T-cell (primary cell): ENCODE results near the gene CLSTN2. TPM values are rescaled to one million over a fixed set of nuclear protein-coding genes. Genes with fewer than 3 reads are reported as not detected.

Experiments used
- ATAC-seq, 4 experiments: fragments of 200-7000 bp in 3 of 4; fragments of 150-1000 bp in 1 of 4; cut with Tn5 transposase; replicated peaks in 1 of 4; 1 replicate in 3 of 4; 2 replicates in 1 of 4; pipeline ENCODE4 v1.10.0; 2021; ENCODE audit warnings: moderate library complexity in 3 of 4, mild to moderate bottlenecking in 2 of 4, moderate number of reproducible peaks in 1 of 4
- CTCF ChIA-PET, 2 donors: fragments of 300-600 bp; sonication (Branson Sonifier 250); formaldehyde crosslinking; loops; one replicate each; lab custom pipeline; 2022; ENCODE audit warnings: antibody characterized with exemption in 2 of 2; lab: Charles Lee
- POLR2A ChIA-PET, 2 donors: fragments of 300-600 bp; sonication (Branson Sonifier 250); formaldehyde crosslinking; loops; one replicate each; lab custom pipeline; 2022; ENCODE audit warnings: antibody characterized with exemption in 2 of 2; lab: Charles Lee
- DNase-seq, 35 experiments: peaks; one replicate each; pipeline versions ENCODE4 v3.0.0 to v3.0.0-alpha.2; 2013 to 2023
- H3K27ac ChIP-seq: one replicate; pipeline ENCODE4 v1.5.1; 2013; ENCODE audit warnings: low read length
- H3K27me3 ChIP-seq, 2 experiments: replicated peaks in 1 of 2; 1 replicate in 1 of 2; 2 replicates in 1 of 2; pipeline versions ENCODE4 v1.6.1 to v1.7.0; 2013; ENCODE audit warnings: low read length in 1 of 2, mixed read lengths in 1 of 2; ENCODE audit not compliant: control insufficient read depth in 2 of 2, insufficient read depth in 2 of 2; ENCODE audit errors: extremely low read depth in 1 of 2
- H3K36me3 ChIP-seq, 2 donors: 1 replicate in 1 of 2; 2 replicates in 1 of 2; pipeline versions ENCODE4 v1.6.1 to v1.7.0; 2013; ENCODE audit warnings: low read length in 1 of 2; ENCODE audit not compliant: control insufficient read depth in 2 of 2, insufficient read depth in 1 of 2; ENCODE audit errors: extremely low read depth in 1 of 2
- H3K4me1 ChIP-seq, 2 experiments: 1 replicate in 1 of 2; 2 replicates in 1 of 2; pipeline versions ENCODE4 v1.6.1 to v1.7.0; 2013; ENCODE audit warnings: low read length in 2 of 2, mixed read lengths in 1 of 2; ENCODE audit not compliant: insufficient read depth in 2 of 2, control insufficient read depth in 1 of 2; ENCODE audit errors: extremely low read depth in 1 of 2
- H3K4me3 ChIP-seq, 2 donors: 1 replicate in 1 of 2; 2 replicates in 1 of 2; pipeline versions ENCODE4 v1.5.1 to v1.7.0; 2013; ENCODE audit warnings: mild to moderate bottlenecking in 2 of 2, low read length in 1 of 2, moderate library complexity in 1 of 2; ENCODE audit not compliant: control insufficient read depth in 1 of 2; ENCODE audit errors: extremely low read depth in 1 of 2
- H3K9me3 ChIP-seq: 2 replicates; pipeline ENCODE4 v1.7.0; 2013
- H3K27ac Mint-ChIP-seq, 2 donors: one replicate each; pipeline ENCODE4 v1.8.0; 2020 to 2021; ENCODE audit warnings: mild to moderate bottlenecking in 2 of 2, mixed read lengths in 2 of 2
- H3K27me3 Mint-ChIP-seq, 2 donors: one replicate each; pipeline ENCODE4 v1.8.0; 2021 to 2022; ENCODE audit warnings: mixed read lengths in 2 of 2
- H3K36me3 Mint-ChIP-seq: one replicate; pipeline ENCODE4 v1.8.0; 2021; ENCODE audit warnings: mixed read lengths
- H3K4me1 Mint-ChIP-seq, 3 donors: one replicate each; pipeline ENCODE4 v1.8.0; 2020 to 2022; ENCODE audit warnings: mixed read lengths in 3 of 3, mild to moderate bottlenecking in 1 of 3
- H3K4me3 Mint-ChIP-seq, 3 donors: one replicate each; pipeline ENCODE4 v1.8.0; 2020 to 2022; ENCODE audit warnings: mild to moderate bottlenecking in 3 of 3, mixed read lengths in 3 of 3, moderate library complexity in 3 of 3
- H3K9me3 Mint-ChIP-seq, 3 donors: one replicate each; pipeline ENCODE4 v1.8.0; 2020 to 2022; ENCODE audit warnings: mixed read lengths in 3 of 3
- WGBS: methylation state at CpG from one replicate; pipeline ENCODE4 v1.1.5; 2013; ENCODE audit warnings: missing lambda C conversion rate; ENCODE audit not compliant: insufficient coverage; 5-methylcytosine and 5-hydroxymethylcytosine counted together
- total RNA-seq, 35 experiments: library from RNA in 6 of 35; stranded (reverse) in 6 of 35; fragments of 120-200 nt in 1 of 35; gene quantifications; one replicate each; pipeline versions ENCODE4 v1.2.1 to v1.2.4 and lab custom pipeline; 2013 to 2026

CLSTN2 gene
- total RNA-seq, 5 donors from 2014 or later (not counting 1 experiment from before 2014, with no cell fraction given) = under 0.01 to 0.12 (median 0.03) TPM; not detected in 2

DNA sequence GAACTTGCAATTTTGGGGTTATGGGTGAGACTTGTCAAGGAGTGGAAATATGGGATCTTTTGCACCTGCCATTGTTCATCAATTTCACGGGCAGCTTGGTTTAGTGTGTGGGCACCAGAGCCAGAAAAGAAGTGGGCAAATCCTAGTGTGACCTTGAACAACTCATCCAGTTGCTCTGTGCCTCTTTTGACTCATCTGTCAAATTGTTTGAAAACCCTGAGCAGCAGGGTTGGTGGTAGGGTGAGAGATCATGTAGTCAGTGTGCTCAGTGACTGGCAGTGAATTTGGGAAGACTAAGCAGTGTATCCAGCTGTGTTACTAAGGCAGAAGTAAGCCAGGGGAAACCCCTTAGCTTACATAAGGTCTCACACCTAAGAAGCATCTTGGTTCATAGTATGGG lies 449.9 kb downstream of the CLSTN2 start:
- Mint-ChIP-seq H3K9me3 (no peaks in the 10 kb centered on the region), H3K36me3 (no peaks in the 10 kb centered on the region), H3K27ac (no peak overlapping the region), H3K27me3 (peaks cover 0 to 2% of the 10 kb centered on the region in 2 donors), H3K4me1 (no peaks in the 10 kb centered on the region), H3K4me3 (no peak overlapping the region)
- no peaks in the 10 kb centered on the region for H3K9me3 ChIP-seq
- no peaks in the 10 kb centered on the region for H3K27me3 ChIP-seq
- no CpG with 5 or more reads among the region's 1 CpG for WGBS
- no peak overlapping the region for H3K4me3 ChIP-seq
- no peaks in the 10 kb centered on the region for H3K4me1 ChIP-seq
- no peak for ATAC-seq
- ChIA-PET CTCF (no interaction called here), POLR2A (no interaction called here)
- no peak for DNase-seq
- no peak overlapping the region for H3K27ac ChIP-seq
- H3K36me3 ChIP-seq = no peaks in the 10 kb centered on the region

DNA sequence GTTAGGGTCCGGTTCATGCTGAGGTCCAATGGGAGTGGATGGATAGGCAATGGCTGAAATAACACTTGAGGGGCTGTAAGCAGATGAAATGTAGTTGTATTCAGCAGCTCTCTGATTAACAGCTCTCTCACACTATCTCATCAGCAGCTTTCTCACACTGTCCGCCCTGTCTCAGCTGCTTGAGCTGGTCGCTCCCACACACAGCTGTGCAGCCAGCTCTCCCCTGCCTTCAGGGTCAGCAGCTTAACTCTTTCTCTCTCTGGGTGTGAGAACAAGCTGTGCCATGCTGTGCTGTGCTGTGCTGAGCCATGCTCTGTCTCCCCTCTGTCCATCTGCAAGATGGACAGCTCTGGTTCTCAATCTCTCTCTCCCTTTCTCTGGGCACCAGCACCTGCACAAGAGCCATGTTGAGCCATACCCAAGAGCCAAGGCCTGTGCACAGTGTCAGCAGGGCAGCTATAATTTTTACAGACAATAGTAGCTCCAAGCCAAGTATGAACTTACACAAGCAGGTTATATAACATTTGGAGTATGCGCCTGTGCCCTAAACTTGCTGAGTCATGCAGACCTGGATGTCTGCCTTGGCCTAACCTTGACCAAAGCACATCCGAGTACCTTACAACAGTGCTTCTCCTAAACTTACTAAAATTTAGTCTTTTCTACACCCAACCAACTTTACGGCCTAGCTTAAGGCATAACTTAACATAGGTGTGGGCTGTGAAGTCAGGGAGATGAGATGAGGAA lies 451.5 kb downstream of the CLSTN2 start:
- H3K36me3 Mint-ChIP-seq = no peaks in the 10 kb centered on the region
- H3K9me3 Mint-ChIP-seq = no peaks in the 10 kb centered on the region
- ATAC-seq (peak in 1 of 4 experiments; percentile 12), DNase-seq (no peak)
- Histone ChIP-seq H3K9me3 (no peaks in the 10 kb centered on the region), H3K36me3 (no peaks in the 10 kb centered on the region), H3K27ac (no peak overlapping the region), H3K4me3 (no peak overlapping the region), H3K27me3 (no peaks in the 10 kb centered on the region), H3K4me1 (no peaks in the 10 kb centered on the region)
- CTCF ChIA-PET = no interaction called here
- H3K27me3 Mint-ChIP-seq = peaks cover 0 to 2% of the 10 kb centered on the region in 2 donors
- no peak overlapping the region for H3K27ac Mint-ChIP-seq
- WGBS = 75% methylated on average over 4 of the region's 6 CpGs
- no peaks in the 10 kb centered on the region for H3K4me1 Mint-ChIP-seq
- H3K4me3 Mint-ChIP-seq = no peak overlapping the region
- POLR2A ChIA-PET = no interaction called here

DNA sequence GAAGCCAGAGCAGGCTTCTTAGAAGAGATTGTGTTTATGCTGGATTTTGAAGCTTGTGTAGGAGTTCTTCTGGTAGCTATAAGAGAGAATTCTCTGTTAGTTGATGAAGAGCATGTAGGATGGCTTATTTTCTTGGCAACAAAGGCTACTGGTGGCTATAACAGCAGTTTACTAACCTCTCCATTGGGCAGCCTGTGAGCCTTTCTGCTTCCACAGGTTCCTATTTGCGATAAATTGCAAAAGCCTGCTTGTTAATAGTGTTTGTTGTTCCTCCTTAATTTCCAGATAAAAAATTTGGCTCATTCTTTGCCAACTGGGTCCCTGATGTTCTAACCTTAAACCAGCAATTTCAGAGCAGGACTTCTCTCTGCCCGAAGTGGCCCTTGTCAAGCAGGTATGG lies 452.3 kb downstream of the CLSTN2 start:
- Histone ChIP-seq H3K4me1 (no peaks in the 10 kb centered on the region), H3K9me3 (no peaks in the 10 kb centered on the region), H3K27me3 (no peaks in the 10 kb centered on the region), H3K4me3 (no peak overlapping the region), H3K36me3 (no peaks in the 10 kb centered on the region), H3K27ac (no peak overlapping the region)
- no CpG with 5 or more reads among the region's 2 CpGs for WGBS
- POLR2A ChIA-PET = no interaction called here
- Mint-ChIP-seq H3K36me3 (no peaks in the 10 kb centered on the region), H3K27me3 (peaks cover 0 to 2% of the 10 kb centered on the region in 2 donors), H3K4me1 (no peaks in the 10 kb centered on the region), H3K4me3 (no peak overlapping the region), H3K9me3 (no peaks in the 10 kb centered on the region), H3K27ac (no peak overlapping the region)
- CTCF ChIA-PET = no interaction called here
- DNase-seq (no peak), ATAC-seq (no peak)

DNA sequence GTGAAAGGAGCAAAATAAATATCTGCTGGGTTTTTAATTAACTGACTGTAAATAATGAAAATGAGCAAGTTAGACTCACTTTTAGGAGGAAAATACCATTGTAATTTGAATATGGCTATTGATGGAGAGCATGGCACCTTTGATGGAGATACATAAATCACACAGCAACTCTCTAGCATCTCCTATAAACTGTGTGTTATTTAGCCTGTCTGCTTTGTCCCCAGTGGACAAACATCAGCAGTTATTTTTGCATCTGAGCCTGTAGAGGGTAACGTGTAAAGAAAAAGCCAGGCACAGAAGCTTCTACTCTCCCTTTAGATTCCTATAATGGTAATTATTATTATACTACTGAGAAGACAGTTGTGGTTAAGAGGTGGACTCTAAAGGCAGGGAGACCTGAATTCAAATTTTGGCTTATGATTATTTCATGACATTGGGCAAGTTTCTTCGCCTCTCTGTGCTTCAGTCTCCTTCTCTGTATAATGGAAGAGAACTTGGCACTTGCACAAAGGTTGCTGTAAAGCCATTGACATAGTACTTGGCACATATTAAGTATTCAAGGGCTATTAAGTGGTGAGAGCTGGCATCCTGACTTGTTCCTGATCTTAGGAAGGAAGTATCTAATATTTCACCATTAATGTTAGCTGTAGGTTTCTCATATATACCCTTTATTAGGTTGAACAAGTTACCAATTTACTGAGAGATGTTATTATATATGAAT lies 453.4 kb downstream of the CLSTN2 start:
- no peaks in the 10 kb centered on the region for H3K36me3 ChIP-seq
- H3K9me3 Mint-ChIP-seq = no peaks in the 10 kb centered on the region
- peaks cover 0 to 2% of the 10 kb centered on the region in 2 donors for H3K27me3 Mint-ChIP-seq
- no peak overlapping the region for H3K27ac Mint-ChIP-seq
- no peak for DNase-seq
- H3K4me3 Mint-ChIP-seq = no peak overlapping the region
- no peak for ATAC-seq
- no peaks in the 10 kb centered on the region for H3K27me3 ChIP-seq
- H3K4me1 Mint-ChIP-seq = no peaks in the 10 kb centered on the region
- CTCF ChIA-PET = no interaction called here
- POLR2A ChIA-PET = no interaction called here
- H3K4me1 ChIP-seq = no peaks in the 10 kb centered on the region
- 40% methylated on average over 1 of the region's 2 CpGs for WGBS
- H3K27ac ChIP-seq = no peak overlapping the region
- no peaks in the 10 kb centered on the region for H3K36me3 Mint-ChIP-seq
- H3K9me3 ChIP-seq = no peaks in the 10 kb centered on the region
- no peak overlapping the region for H3K4me3 ChIP-seq

DNA sequence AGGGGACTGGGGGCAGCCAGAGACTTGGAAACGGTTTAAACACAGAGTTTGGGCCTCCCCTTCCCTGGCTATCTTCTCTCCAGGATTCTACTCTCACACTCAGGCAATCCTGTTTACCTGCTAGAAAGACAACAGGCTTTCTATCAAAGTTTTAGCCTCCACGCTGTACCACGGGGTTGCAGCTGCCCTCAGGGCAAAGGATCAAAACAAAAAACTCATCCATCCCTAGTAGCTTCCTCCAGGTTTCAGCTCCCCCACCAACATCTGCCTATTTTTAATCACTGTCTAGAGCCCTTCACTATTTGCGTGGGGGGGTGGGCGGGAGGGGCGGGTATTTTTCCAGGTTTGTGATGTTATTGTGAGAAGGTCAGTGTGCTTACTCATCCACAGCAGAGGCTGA lies 456.1 kb downstream of the CLSTN2 start:
- Histone ChIP-seq H3K27ac (no peak overlapping the region), H3K4me3 (no peak overlapping the region), H3K27me3 (no peaks in the 10 kb centered on the region), H3K9me3 (no peaks in the 10 kb centered on the region), H3K36me3 (no peaks in the 10 kb centered on the region), H3K4me1 (no peaks in the 10 kb centered on the region)
- 71% methylated on average over 3 of the region's 6 CpGs for WGBS
- H3K4me1 Mint-ChIP-seq = no peaks in the 10 kb centered on the region
- no peak overlapping the region for H3K4me3 Mint-ChIP-seq
- POLR2A ChIA-PET = no interaction called here
- H3K27ac Mint-ChIP-seq = no peak overlapping the region
- H3K9me3 Mint-ChIP-seq = no peaks in the 10 kb centered on the region
- H3K36me3 Mint-ChIP-seq = no peaks in the 10 kb centered on the region
- no peak for DNase-seq
- peaks cover 0 to 2% of the 10 kb centered on the region in 2 donors for H3K27me3 Mint-ChIP-seq
- CTCF ChIA-PET = no interaction called here
- ATAC-seq = no peak

DNA sequence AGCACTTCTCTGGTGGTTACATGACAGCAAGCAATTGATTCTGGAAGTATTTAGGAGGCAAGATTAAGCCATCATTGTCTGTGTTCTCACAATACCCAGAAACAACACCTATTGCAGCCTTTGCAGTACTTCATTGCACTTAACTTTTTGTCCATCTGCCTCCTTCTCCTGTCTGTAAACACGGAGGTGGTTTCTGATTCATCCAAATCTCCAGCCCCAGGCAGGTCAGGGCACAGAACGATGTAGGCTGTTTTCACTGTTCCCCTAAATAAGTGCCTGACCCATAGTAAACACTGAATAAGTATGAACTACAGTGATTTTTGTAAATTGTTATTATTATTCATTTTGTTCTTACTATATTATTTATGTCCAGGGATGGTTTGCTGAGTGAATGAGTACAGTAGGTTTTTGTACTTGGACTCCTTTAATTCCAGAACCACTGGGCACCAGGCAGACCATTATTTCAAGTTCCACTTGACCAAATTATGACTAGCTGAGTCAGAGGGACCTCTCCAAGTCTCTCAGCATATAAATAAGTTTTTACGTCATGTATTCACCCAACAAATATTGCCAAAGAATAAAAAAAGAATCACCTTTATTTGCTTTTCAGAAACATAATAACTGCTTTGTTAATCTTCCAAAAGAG lies 459.6 kb downstream of the CLSTN2 start:
- Mint-ChIP-seq H3K4me3 (no peak overlapping the region), H3K9me3 (no peaks in the 10 kb centered on the region), H3K4me1 (no peaks in the 10 kb centered on the region), H3K36me3 (no peaks in the 10 kb centered on the region), H3K27ac (no peak overlapping the region), H3K27me3 (no peaks in the 10 kb centered on the region)
- CTCF ChIA-PET = no interaction called here
- 44% methylated on average over 2 of the region's 3 CpGs for WGBS
- no peaks in the 10 kb centered on the region for H3K9me3 ChIP-seq
- DNase-seq = no peak
- no peak overlapping the region for H3K4me3 ChIP-seq
- peaks cover 0 to 3% of the 10 kb centered on the region in 2 experiments for H3K27me3 ChIP-seq
- no peak overlapping the region for H3K27ac ChIP-seq
- no peak for ATAC-seq
- no peaks in the 10 kb centered on the region for H3K36me3 ChIP-seq
- H3K4me1 ChIP-seq = no peaks in the 10 kb centered on the region
- POLR2A ChIA-PET = no interaction called here
